NCI-H1105 (cell line): ENCODE data around the gene ZMYM1.
"Not testable (repeated sequence)": the region's sequence is repeated elsewhere in the genome, so short reads cannot be mapped to it uniquely, and the experiment has no call there.

ENCODE experiments used
- DNase-seq: peaks from one replicate; lab custom pipeline; 2025; lab: John Stamatoyannopoulos, UW

Gene ZMYM1

GRCh38 chr1:35079003-35079930, at the start of gene ZMYM1:
TSS of gene ZMYM1 (plus strand) at chr1:35079385. CDS start at chr1:35093988, 14,603 bp downstream.
- peak; percentile 87 for DNase-seq

DNA sequence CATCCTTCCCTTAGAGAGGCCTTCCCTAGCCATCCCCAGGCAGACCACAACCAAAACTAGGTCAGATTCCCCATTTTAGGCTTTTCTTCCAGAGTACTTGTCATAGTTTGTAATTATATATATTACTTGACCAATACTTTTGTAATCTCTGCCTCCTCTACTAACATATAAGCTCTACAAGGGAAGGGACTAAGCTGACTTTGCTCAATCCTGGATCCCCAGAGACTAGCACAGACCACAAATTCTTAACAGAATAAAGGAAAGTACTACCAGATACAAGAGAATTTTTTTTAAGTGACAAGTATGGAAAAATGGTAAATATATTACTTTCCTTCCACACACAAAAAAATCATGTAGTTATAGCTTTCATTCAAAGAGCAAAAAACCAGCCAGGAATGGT, 49.4 kb upstream of the ZMYM1 start:
- DNase-seq = no peak

- DNase-seq = no peak
These were observed 48.8 kb upstream of the ZMYM1 start for GRCh38 chr1:35030338-35030737.

DNA sequence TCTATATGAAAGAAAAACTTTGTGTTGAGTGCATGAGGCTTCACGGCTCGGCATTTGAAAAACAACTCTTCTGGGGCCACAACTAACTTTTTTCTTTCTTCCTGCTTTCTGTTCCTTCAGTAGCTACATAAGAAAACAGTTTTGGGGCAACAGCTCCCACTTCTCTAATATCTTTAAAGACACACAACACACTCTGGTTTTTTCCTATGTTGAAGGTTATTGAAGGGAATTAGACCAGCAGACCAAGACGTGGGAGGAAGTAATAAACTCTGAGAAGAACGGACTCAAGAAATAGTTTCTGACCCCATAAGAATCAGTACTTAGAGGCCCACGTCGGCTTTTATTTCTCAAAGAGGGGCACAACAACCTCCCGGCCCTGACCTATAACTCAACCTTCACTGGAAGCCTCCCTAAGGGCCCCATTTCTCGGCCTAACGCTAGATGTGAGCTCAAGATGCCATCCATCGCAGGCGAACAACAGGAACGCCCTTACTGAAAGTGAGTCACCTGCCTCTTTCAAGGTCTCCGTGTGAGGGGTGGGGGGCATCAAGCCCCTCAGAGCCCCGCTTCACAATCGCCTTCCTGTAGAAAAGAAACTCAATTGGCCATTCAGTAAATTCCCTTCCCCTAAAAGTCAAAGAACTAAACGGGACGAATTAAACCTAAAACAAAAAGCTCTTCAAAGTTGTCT, 48.3 kb upstream of the ZMYM1 start:
- no peak for DNase-seq

GRCh38 chr1:35032384-35032739, 46.8 kb upstream of the ZMYM1 start:
- no peak for DNase-seq

- no peak for DNase-seq
These were observed 45.8 kb upstream of the ZMYM1 start for GRCh38 chr1:35033346-35033745.

GRCh38 chr1:35036621-35037020, 42.6 kb upstream of the ZMYM1 start:
- DNase-seq = no peak

DNA sequence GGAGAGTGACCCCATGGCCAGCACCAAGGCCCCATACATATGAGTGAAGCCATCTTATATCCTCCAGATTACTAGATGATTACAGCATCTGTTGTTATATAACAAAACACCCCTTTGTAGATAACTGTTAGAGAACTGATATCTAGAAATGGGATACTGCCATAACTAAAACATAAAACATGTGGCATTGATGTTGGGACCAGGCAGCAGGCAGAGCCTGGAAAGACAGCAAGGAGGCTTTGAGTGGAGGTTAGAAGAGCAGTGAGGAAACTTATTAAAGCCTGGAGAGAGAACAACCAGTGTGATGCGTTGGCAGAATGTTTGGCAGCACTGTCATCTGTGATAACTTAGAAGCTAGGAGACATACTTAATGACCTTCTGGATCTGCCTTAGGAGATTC, 42.0 kb upstream of the ZMYM1 start:
- DNase-seq = no peak

DNA sequence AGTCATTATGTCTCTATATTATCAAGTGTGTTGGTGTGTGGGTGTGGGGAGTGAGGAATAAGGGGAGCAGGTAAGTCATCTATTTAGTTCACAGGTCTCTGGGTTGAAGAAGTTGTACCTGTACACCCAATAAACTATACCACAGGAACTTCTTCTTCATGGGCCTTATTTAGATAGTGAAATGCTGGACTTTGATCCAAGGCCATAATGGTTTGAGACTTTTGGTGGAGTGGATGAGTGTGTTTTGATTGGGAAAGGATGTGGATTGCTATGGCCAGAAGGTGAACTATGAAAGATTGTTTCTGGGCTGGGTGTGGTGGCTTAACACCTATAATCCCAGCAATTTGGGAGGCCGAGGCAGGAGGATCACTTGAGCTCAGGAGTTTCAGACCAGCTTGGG, 40.5 kb upstream of the ZMYM1 start:
- no peak for DNase-seq

- no peak for DNase-seq
These were observed 35.7 kb upstream of the ZMYM1 start for GRCh38 chr1:35043498-35043897.

DNA sequence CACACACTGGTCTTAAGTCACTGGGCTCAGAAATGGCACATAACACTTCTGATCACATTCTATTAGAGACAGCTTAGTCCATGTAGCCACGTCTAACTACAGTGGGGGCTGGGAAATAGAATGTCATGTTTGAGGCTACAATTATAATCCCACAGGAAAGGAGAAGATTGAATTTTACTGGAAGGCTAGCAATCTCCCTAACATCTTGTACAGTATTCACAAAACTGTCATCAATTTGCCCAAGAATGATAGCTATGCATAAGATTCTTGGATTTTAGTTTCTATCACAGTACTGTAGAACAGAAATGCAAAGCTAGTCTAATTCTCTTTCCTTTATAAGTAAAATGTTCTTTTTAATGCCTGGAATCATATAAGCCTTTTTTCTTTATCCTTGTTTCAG, 34.8 kb upstream of the ZMYM1 start:
- DNase-seq = no peak

DNA sequence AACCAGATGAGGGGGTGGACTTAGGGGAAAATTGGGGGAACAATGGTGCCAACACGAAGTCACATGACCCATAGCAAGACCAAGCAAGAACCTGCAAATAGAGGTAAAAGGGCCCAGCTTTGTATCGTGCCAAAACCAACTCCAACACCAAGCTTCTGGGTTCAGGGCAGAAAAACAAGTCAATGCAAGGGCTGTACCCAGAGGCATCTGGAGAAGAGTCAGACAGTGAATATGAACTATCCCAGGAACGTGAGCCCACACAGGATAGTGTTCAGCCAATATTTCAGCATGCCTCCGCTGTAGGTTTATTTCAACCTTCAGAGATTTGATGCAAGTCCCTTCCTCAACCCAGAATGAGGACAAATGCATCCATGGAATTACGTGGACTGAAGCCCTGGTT, 32.5 kb upstream of the ZMYM1 start:
- no peak for DNase-seq

DNA sequence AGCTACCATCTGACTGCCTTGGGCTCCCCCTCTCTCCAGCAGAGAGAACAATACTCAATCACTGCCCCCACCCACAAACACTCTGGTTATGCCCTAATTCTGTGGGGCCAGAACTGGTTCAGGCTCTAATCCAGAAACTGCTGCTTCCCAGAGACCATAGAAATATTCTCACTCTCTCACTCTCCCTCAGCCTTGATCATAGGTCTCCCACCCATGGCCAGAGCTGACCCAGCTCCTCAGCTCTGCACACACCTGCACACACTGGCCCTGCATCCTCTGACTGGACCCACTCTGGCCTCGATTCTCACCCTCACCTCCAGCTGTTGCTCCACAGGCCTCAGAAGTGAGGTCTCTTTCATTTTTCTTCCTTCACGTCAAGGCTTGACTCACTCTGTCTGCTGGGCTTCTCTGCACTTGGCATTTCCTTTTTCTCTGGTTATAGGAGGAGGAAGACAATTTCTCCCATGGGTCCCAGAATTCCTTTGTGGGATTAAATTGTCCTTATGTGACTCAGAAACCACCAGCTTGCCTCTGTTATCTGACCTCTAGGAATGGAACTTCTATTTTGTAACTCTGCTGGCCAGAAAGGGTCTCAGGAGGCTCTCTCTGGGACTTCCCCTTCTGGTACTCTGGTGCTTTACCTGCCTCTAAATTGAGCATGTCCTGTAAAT, 31.9 kb upstream of the ZMYM1 start:
- no peak for DNase-seq

- no peak for DNase-seq
These were observed 30.1 kb upstream of the ZMYM1 start for GRCh38 chr1:35049116-35049515.

DNA sequence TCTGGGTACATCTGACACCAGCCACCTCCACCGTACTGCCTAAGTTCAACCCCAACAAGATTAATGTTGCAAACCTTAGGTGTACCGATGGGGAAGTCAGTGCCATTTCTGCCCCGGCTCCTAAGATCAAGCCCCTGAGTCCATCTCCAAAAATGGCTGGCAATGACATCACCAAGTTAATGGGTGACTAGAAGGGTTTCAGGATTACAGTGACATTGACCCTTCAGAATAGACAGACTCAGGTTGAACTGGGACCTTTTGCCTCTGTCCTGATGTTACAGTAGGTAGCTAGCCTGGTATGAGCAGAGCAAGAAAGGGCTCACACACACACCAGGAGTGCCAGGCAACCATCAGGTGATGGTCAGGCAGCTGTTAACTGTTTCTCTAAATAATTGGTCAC, 25.8 kb upstream of the ZMYM1 start:
- no peak for DNase-seq

- DNase-seq = not testable (repeated sequence)
These were observed 24.9 kb upstream of the ZMYM1 start for GRCh38 chr1:35054282-35054681.

GRCh38 chr1:35058321-35058720, 20.9 kb upstream of the ZMYM1 start:
- DNase-seq = not testable (repeated sequence)

GRCh38 chr1:35058988-35059387, 20.2 kb upstream of the ZMYM1 start:
- DNase-seq = no peak

DNA sequence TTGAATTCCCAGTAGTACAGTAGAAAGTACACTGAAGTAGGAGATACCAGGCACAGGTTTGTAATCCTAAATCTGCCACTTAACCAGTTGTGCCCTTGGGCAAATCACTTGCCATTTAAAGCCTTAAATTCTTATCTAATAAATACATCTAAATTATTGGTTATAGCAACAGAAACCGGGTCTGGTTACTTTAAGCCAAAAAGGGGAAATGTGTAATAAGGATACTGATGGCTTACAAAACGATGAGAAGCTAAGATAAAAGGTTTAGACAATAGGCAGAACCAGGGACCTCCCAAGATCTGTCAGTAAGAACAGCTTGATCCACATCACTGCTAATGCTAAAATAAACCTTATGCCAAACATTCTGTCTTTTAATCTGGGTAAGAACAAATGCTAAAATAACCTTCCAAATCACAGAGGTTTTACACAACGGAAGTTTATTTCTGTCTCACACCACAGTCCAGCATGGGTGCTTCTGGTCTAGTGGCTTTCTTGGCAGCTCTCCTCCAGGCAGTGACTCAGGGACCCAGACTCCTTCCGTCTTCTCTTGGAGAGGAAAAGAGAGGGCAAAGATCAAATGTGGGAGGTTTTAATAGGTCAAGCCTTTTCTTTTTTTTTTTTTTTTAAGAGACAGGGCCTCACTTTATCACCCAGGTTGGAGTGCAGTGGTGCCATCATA, 16.5 kb upstream of the ZMYM1 start:
- no peak for DNase-seq

- no peak for DNase-seq
These were observed 14.9 kb upstream of the ZMYM1 start for GRCh38 chr1:35064265-35064664.

GRCh38 chr1:35069746-35070145, 9.4 kb upstream of the ZMYM1 start:
- DNase-seq = no peak

DNA sequence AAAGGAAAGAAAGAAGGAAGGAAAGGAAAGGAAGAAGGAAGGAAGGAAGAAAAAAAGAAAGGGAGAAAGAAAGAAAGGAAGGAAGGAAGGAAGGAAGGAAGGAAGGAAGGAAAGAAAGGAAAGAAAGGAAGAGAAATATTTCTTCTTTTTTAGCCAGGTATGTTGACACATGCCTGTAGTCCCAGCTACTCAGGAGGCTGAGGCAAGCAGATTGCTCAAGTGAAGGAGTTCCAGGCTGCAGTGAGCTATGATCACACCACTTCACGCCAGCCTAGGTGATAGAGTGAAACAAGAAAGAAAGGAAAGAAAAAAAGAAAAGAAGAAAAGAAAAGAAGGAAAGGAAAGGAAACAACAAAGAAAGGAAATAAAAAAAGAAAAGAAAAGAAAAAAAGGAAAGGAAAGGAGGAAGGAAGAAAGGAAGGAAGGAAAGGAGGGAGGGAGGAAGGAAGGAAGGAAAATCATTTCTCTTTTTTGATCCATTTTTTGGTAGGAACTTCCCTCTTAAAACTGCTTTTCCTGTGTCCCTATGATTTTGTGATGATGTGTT, 5.8 kb upstream of the ZMYM1 start:
- DNase-seq = no peak
